LNCAP (cell line): Measurements from ENCODE around the gene GFPT2.

Source experiments
- CTCF ChIP-seq: fragments of 450-650 bp; IDR thresholded peaks from 2 replicates; pipeline ENCODE4 v1.5.1; 2017; ENCODE audit warnings: mild to moderate bottlenecking

GFPT2 gene

GRCh38 chr5:180333661-180334060 is 19.5 kb downstream of the GFPT2 start:
- no peak for TF ChIP-seq CTCF

GRCh38 chr5:180332861-180333260 is 20.3 kb downstream of the GFPT2 start:
- TF ChIP-seq CTCF = no peak

- no peak for TF ChIP-seq CTCF
These were observed 21.1 kb downstream of the GFPT2 start for GRCh38 chr5:180332051-180332517.

GRCh38 chr5:180331647-180331950 is 21.5 kb downstream of the GFPT2 start:
- TF ChIP-seq CTCF = no peak

- no peak for TF ChIP-seq CTCF
These were observed 22.1 kb downstream of the GFPT2 start for GRCh38 chr5:180330810-180331646.

- no peak for TF ChIP-seq CTCF
These were observed 22.9 kb downstream of the GFPT2 start for GRCh38 chr5:180330270-180330648.

GRCh38 chr5:180329606-180330269 is 23.4 kb downstream of the GFPT2 start:
- no peak for TF ChIP-seq CTCF
